Smooth muscle cell (in vitro differentiated cells): ENCODE measurements around the gene KLRF1. TPM values are rescaled to one million over a fixed set of nuclear protein-coding genes. Genes with fewer than 3 reads are reported as not detected.

Experiments used
- DNase-seq: peaks from one replicate; lab custom pipeline; 2025; ENCODE audit not compliant: unreplicated experiment; lab: John Stamatoyannopoulos, UW
- H2AFZ ChIP-seq: fragments of 200-600 bp; sonication (generic); 2 replicates; pipeline ENCODE4 v1.6.0; 2016; ENCODE audit warnings: antibody characterized with exemption, low read depth, mild to moderate bottlenecking
- H3F3A ChIP-seq: fragments of 200-600 bp; sonication (generic); 2 replicates; pipeline ENCODE4 v1.6.0; 2017; ENCODE audit warnings: antibody characterized with exemption, low read depth
- H3K27ac ChIP-seq: fragments of 200-600 bp; sonication (generic); 2 replicates; pipeline ENCODE4 v1.5.1; 2016; ENCODE audit warnings: low read depth, mild to moderate bottlenecking
- H3K27me3 ChIP-seq: fragments of 200-600 bp; sonication (generic); 2 replicates; pipeline ENCODE4 v1.6.1; 2016; ENCODE audit warnings: low read depth, mild to moderate bottlenecking
- H3K36me3 ChIP-seq: fragments of 200-600 bp; sonication (generic); 2 replicates; pipeline ENCODE4 v1.5.1; 2016; ENCODE audit warnings: low read depth
- H3K4me1 ChIP-seq: fragments of 200-600 bp; sonication (generic); 2 replicates; pipeline ENCODE4 v1.5.1; 2016; ENCODE audit warnings: low read depth
- H3K4me2 ChIP-seq: fragments of 200-600 bp; sonication (generic); 2 replicates; pipeline ENCODE4 v1.6.0; 2016; ENCODE audit warnings: mild to moderate bottlenecking
- H3K4me3 ChIP-seq: fragments of 200-600 bp; sonication (generic); 2 replicates; pipeline ENCODE4 v1.5.1; 2016; ENCODE audit warnings: mild to moderate bottlenecking
- H3K79me2 ChIP-seq: fragments of 200-600 bp; sonication (generic); 2 replicates; pipeline ENCODE4 v1.6.0; 2016; ENCODE audit warnings: low read depth, mild to moderate bottlenecking
- H3K9ac ChIP-seq: fragments of 200-600 bp; sonication (generic); 2 replicates; pipeline ENCODE4 v1.6.0; 2016; ENCODE audit warnings: low read depth
- H3K9me3 ChIP-seq: fragments of 200-600 bp; sonication (generic); replicated peaks from 2 replicates; pipeline ENCODE4 v1.5.1; 2016; ENCODE audit warnings: low read depth
- H4K20me1 ChIP-seq: fragments of 200-600 bp; sonication (generic); 2 replicates; pipeline ENCODE4 v1.6.0; 2016; ENCODE audit warnings: low read depth
- CTCF ChIP-seq: fragments of 200-600 bp; sonication (generic); IDR thresholded peaks from 2 replicates; pipeline ENCODE4 v1.5.1; 2017; ENCODE audit warnings: borderline replicate concordance, mild to moderate bottlenecking, antibody characterized with exemption; ENCODE audit not compliant: insufficient read depth, poor library complexity, severe bottlenecking
- whole genome bisulfite sequencing: methylation state at CpG from one replicate; pipeline ENCODE4 v1.1.7; 2016; ENCODE audit warnings: low lambda C conversion rate; 5-methylcytosine and 5-hydroxymethylcytosine counted together
- polyA plus RNA-seq: library from polyadenylated mRNA; unstranded; fragments of >200 nt; fragmentation: Nextera tagmentation; extraction: Ambion mirVana; gene quantifications from 2 replicates; pipeline ENCODE4 v1.2.1, GENCODE V29; 2016
- total RNA-seq: library from RNA; depleted of rRNA; stranded (reverse); fragments of >200 nt; gene quantifications from 2 replicates; pipeline ENCODE4 v1.2.3, GENCODE V29; 2014

Gene KLRF1
- total and polyA plus RNA-seq, 2 experiments from 2014 or later: not detected

GRCh38 chr12:9820281-9820930, 6.9 kb upstream of the KLRF1 start:
- H3K27ac ChIP-seq: no peak overlapping the region
- H3K4me2 ChIP-seq: no peak overlapping the region
- no peak overlapping the region for H3K9ac ChIP-seq
- WGBS: 95% methylated on average over 9 of the region's 9 CpGs
- no peaks in the 10 kb centered on the region for H3K79me2 ChIP-seq
- no peak overlapping the region for H2AFZ ChIP-seq
- no peaks in the 10 kb centered on the region for H3F3A ChIP-seq
- no peaks in the 10 kb centered on the region for H4K20me1 ChIP-seq
- no peaks in the 10 kb centered on the region for H3K36me3 ChIP-seq
- H3K9me3 ChIP-seq: no peaks in the 10 kb centered on the region
- no peak for TF ChIP-seq CTCF
- H3K27me3 ChIP-seq: no peaks in the 10 kb centered on the region
- no peak for DNase-seq
- no peaks in the 10 kb centered on the region for H3K4me1 ChIP-seq
- no peak overlapping the region for H3K4me3 ChIP-seq

- WGBS: 92% methylated on average over 3 of the region's 3 CpGs
These were observed 2.2 kb downstream of the KLRF1 start for GRCh38 chr12:9829483-9829882.

GRCh38 chr12:9829982-9830381, 2.7 kb downstream of the KLRF1 start:
- no peaks in the 10 kb centered on the region for H4K20me1 ChIP-seq
- no peak for DNase-seq
- WGBS: 82% methylated on average over 5 of the region's 5 CpGs

More at GRCh38 chr12:9829483-9829882, 2.2 kb downstream of the KLRF1 start:
- H3K4me2 ChIP-seq: no peak overlapping the region
- H3K79me2 ChIP-seq: no peaks in the 10 kb centered on the region
- no peaks in the 10 kb centered on the region for H3K36me3 ChIP-seq
- no peak for TF ChIP-seq CTCF
- DNase-seq: no peak
- no peaks in the 10 kb centered on the region for H3F3A ChIP-seq
- H4K20me1 ChIP-seq: no peaks in the 10 kb centered on the region
- no peak overlapping the region for H3K4me3 ChIP-seq
- H3K9ac ChIP-seq: no peak overlapping the region
- no peak overlapping the region for H3K27ac ChIP-seq
- no peaks in the 10 kb centered on the region for H3K27me3 ChIP-seq
- no peaks in the 10 kb centered on the region for H3K9me3 ChIP-seq
- no peak overlapping the region for H2AFZ ChIP-seq
- H3K4me1 ChIP-seq: no peaks in the 10 kb centered on the region

More at GRCh38 chr12:9829982-9830381, 2.7 kb downstream of the KLRF1 start:
- Histone ChIP-seq H3F3A (no peaks in the 10 kb centered on the region), H3K9ac (no peak overlapping the region), H2AFZ (peak overlapping the region; percentile 77), H3K36me3 (no peaks in the 10 kb centered on the region), H3K27ac (no peak overlapping the region), H3K9me3 (no peaks in the 10 kb centered on the region), H3K27me3 (no peaks in the 10 kb centered on the region), H3K79me2 (no peaks in the 10 kb centered on the region), H3K4me1 (no peaks in the 10 kb centered on the region), H3K4me3 (no peak overlapping the region), H3K4me2 (no peak overlapping the region)
- no peak for TF ChIP-seq CTCF
